Esophagus squamous epithelium (tissue), 5 donors: ENCODE results near the gene CCDC197. TPM values are rescaled to one million over a fixed set of nuclear protein-coding genes. Genes with fewer than 3 reads are reported as not detected.

Experiments used
- DNase-seq: peaks from one replicate; lab custom pipeline; 2025; lab: John Stamatoyannopoulos, UW
- H3K27ac ChIP-seq, 4 donors: fragments of 200-600 bp; sonication (generic); one replicate each; pipeline ENCODE4 v1.5.1; 2016 to 2019; ENCODE audit warnings: mild to moderate bottlenecking in 1 of 4
- H3K27me3 ChIP-seq, 4 donors: fragments of 200-600 bp; sonication (generic); 1 replicate in 3 of 4; 2 replicates in 1 of 4; pipeline versions ENCODE4 v1.5.1 to v1.6.0; 2017 to 2021; ENCODE audit warnings: antibody characterized with exemption in 1 of 4
- H3K36me3 ChIP-seq, 3 donors: fragments of 200-600 bp; sonication (generic); one replicate each; pipeline ENCODE4 v1.5.1; 2016 to 2019
- H3K4me1 ChIP-seq, 3 donors: fragments of 200-600 bp; sonication (generic); one replicate each; pipeline ENCODE4 v1.5.1; 2017 to 2019
- H3K4me3 ChIP-seq, 4 donors: fragments of 200-600 bp; sonication (generic); 1 replicate in 3 of 4; 2 replicates in 1 of 4; pipeline ENCODE4 v1.5.1; 2016 to 2019; ENCODE audit warnings: mild to moderate bottlenecking in 2 of 4, moderate library complexity in 1 of 4
- H3K9me3 ChIP-seq, 3 donors: fragments of 200-600 bp; sonication (generic); one replicate each; pipeline ENCODE4 v1.5.1; 2016 to 2019
- CTCF ChIP-seq, 6 experiments: fragments of 450-650 bp in 4 of 6; fragments of 200-600 bp in 2 of 6; sonication (generic) in 2 of 6; IDR thresholded peaks; one replicate each; pipeline ENCODE4 v1.5.1; 2016 to 2019; ENCODE audit warnings: antibody characterized with exemption in 6 of 6, mild to moderate bottlenecking in 4 of 6, moderate library complexity in 4 of 6
- POLR2A ChIP-seq, 4 donors: fragments of 450-650 bp; IDR thresholded peaks; one replicate each; pipeline ENCODE4 v1.6.1; 2017; ENCODE audit warnings: antibody characterized with exemption in 4 of 4, mild to moderate bottlenecking in 4 of 4, moderate library complexity in 3 of 4
- WGBS, 2 donors: methylation state at CpG; one replicate each; pipeline ENCODE4 v1.1.5; 2018; 5-methylcytosine and 5-hydroxymethylcytosine counted together
- intact Hi-C: fragments of 100-400 bp; cut with DNase I; formaldehyde crosslinking; loops from one replicate; pipeline ENCODE4 v1.15.0; 2022
- total RNA-seq, 4 donors: library from RNA; depleted of rRNA; stranded (reverse); fragments of >200 nt; gene quantifications; one replicate each; pipeline ENCODE4 v1.1.0, GENCODE V29; 2016
- donor health status: DM: yes; HTN: yes; CAD: no.

The CCDC197 gene
- total RNA-seq, 4 donors from 2014 or later: not detected

GRCh38 chr14:94018308-94018707 is 21.2 kb downstream of the CCDC197 start:
- no peaks in the 10 kb centered on the region for H3K36me3 ChIP-seq
- H3K4me1 ChIP-seq: peaks cover 0 to 13% (median 0%) of the 10 kb centered on the region in 3 donors
- intact Hi-C loops: no loop called here
- TF ChIP-seq POLR2A (IDR thresholded peaks at IDR 0.05): no peak
- TF ChIP-seq CTCF (IDR thresholded peaks at IDR 0.05): no peak
- H3K27me3 ChIP-seq: peaks cover 0 to 12% (median 0%) of the 10 kb centered on the region in 4 donors
- H3K4me3 ChIP-seq: no peak overlapping the region
- H3K27ac ChIP-seq: no peak overlapping the region
- 68 to 73% methylated on average over 3 to 8 of the region's 8 CpGs for WGBS, 2 donors
- H3K9me3 ChIP-seq: no peaks in the 10 kb centered on the region
- no peak for DNase-seq

- intact Hi-C loops: no loop called here
- no peaks in the 10 kb centered on the region for H3K36me3 ChIP-seq
- H3K27ac ChIP-seq: no peak overlapping the region
- H3K4me3 ChIP-seq: no peak overlapping the region
- H3K27me3 ChIP-seq: peaks cover 0 to 12% (median 0%) of the 10 kb centered on the region in 4 donors
- DNase-seq: no peak
- 67 to 72% methylated on average over 4 to 6 of the region's 6 CpGs for WGBS, 2 donors
- no peak for TF ChIP-seq POLR2A (IDR thresholded peaks at IDR 0.05)
- no peak for TF ChIP-seq CTCF (IDR thresholded peaks at IDR 0.05)
- H3K4me1 ChIP-seq: peaks cover 0 to 11% (median 0%) of the 10 kb centered on the region in 3 donors
- no peaks in the 10 kb centered on the region for H3K9me3 ChIP-seq
These were observed 22.2 kb downstream of the CCDC197 start for GRCh38 chr14:94019329-94019728.

GRCh38 chr14:94020267-94020666 is 23.2 kb downstream of the CCDC197 start:
- peaks cover 0 to 9% (median 0%) of the 10 kb centered on the region in 3 donors for H3K4me1 ChIP-seq
- no peaks in the 10 kb centered on the region for H3K9me3 ChIP-seq
- no peak for DNase-seq
- TF ChIP-seq POLR2A (IDR thresholded peaks at IDR 0.05) (no peak), CTCF (IDR thresholded peaks at IDR 0.05) (no peak)
- H3K36me3 ChIP-seq: no peaks in the 10 kb centered on the region
- no peak overlapping the region for H3K4me3 ChIP-seq
- intact Hi-C loops: no loop called here
- peaks cover 0 to 12% (median 0%) of the 10 kb centered on the region in 4 donors for H3K27me3 ChIP-seq
- 87% methylated on average over 4 of the region's 4 CpGs for WGBS, 2 donors
- no peak overlapping the region for H3K27ac ChIP-seq

- 50 to 88% methylated on average over 1 to 2 of the region's 2 CpGs for WGBS, 2 donors
- no peak overlapping the region for H3K4me3 ChIP-seq
- H3K4me1 ChIP-seq: peaks cover 0 to 14% (median 3%) of the 10 kb centered on the region in 3 donors
- H3K36me3 ChIP-seq: no peaks in the 10 kb centered on the region
- H3K27ac ChIP-seq: no peak overlapping the region
- H3K9me3 ChIP-seq: no peaks in the 10 kb centered on the region
- intact Hi-C loops: no loop called here
- TF ChIP-seq CTCF (IDR thresholded peaks at IDR 0.05): no peak
- TF ChIP-seq POLR2A (IDR thresholded peaks at IDR 0.05): no peak
- H3K27me3 ChIP-seq: peaks cover 0 to 12% (median 0%) of the 10 kb centered on the region in 4 donors
- DNase-seq: no peak
These were observed 23.9 kb downstream of the CCDC197 start for GRCh38 chr14:94021001-94021400.

- 72 to 77% methylated on average over 3 to 10 of the region's 10 CpGs for WGBS, 2 donors
- TF ChIP-seq CTCF (IDR thresholded peaks at IDR 0.05) (no peak), POLR2A (IDR thresholded peaks at IDR 0.05) (no peak)
- no peaks in the 10 kb centered on the region for H3K9me3 ChIP-seq
- intact Hi-C loops: no loop called here
- peaks cover 0 to 7% (median 0%) of the 10 kb centered on the region in 4 donors for H3K27me3 ChIP-seq
- H3K4me3 ChIP-seq: no peak overlapping the region
- H3K4me1 ChIP-seq: peaks cover 0 to 18% (median 3%) of the 10 kb centered on the region in 3 donors
- no peaks in the 10 kb centered on the region for H3K36me3 ChIP-seq
- DNase-seq: no peak
- H3K27ac ChIP-seq: no peak overlapping the region
These were observed 24.5 kb downstream of the CCDC197 start for GRCh38 chr14:94021416-94022157.
